ENCODE measurements around the gene GALNT3. TPM values are rescaled to one million over a fixed set of nuclear protein-coding genes. Genes with fewer than 3 reads are reported as not detected.

GALNT3 gene
- total RNA-seq, 1 experiment from 2014 or later = 0.10 TPM

GRCh38 chr2:165839610-165840009 lies 45.6 kb upstream of the GALNT3 start:
- Histone ChIP-seq H3K27me3 (ENCODE audit: control insufficient read depth, insufficient read depth, low read length) (no peaks in the 10 kb centered on the region), H3K36me3 (ENCODE audit: control insufficient read depth, insufficient read depth, low read length) (no peaks in the 10 kb centered on the region), H3K4me1 (ENCODE audit: control insufficient read depth, insufficient read depth, low read length) (no peaks in the 10 kb centered on the region), H3K27ac (ENCODE audit: low read length) (no peak overlapping the region), H3K4me3 (ENCODE audit: low read depth in 2 of 2, low read length in 2 of 2) (no peak overlapping the region), H3K9me3 (ENCODE audit: control insufficient read depth, insufficient read depth, low read depth, low read length) (no peaks in the 10 kb centered on the region)
- BruUV-seq (replicated peaks) = no TSS peak
- ATAC-seq (no peak), DNase-seq (ENCODE audit: low read depth, low spot score) (no peak)
- ChIA-PET CTCF (no interaction called here), POLR2A (no interaction called here)
- in situ Hi-C loops (cut with HindIII; ENCODE audit: low pct_unique_long_range_greater_than_20kb, low sequenced_read_pairs) = no loop called here
- TF ChIP-seq TCF7L2 (IDR thresholded peaks at IDR 0.05; ENCODE audit: low read depth, low read length) = no peak
- no peak for TF ChIP-seq REST (IDR thresholded peaks at IDR 0.05; ENCODE audit: insufficient read depth in 1 of 2, low read depth in 2 of 2, low read length in 1 of 2)
- TF ChIP-seq CTCF (IDR thresholded peaks at IDR 0.05) = no peak
- TF ChIP-seq SIN3A (IDR thresholded peaks at IDR 0.05; ENCODE audit: borderline replicate concordance, insufficient read depth, low read depth, low read length) = no peak
- no peak for TF ChIP-seq POLR2AphosphoS5 (IDR thresholded peaks at IDR 0.05; ENCODE audit: low read depth, low read length)
- intact Hi-C loops (cut with micrococcal nuclease; ENCODE audit: unreplicated experiment) = no loop called here

GRCh38 chr2:165837122-165837521 lies 43.1 kb upstream of the GALNT3 start:
- DNase-seq (ENCODE audit: low read depth, low spot score) (no peak), ATAC-seq (no peak)
- TF ChIP-seq POLR2AphosphoS5 (IDR thresholded peaks at IDR 0.05; ENCODE audit: low read depth, low read length) (no peak), SIN3A (IDR thresholded peaks at IDR 0.05; ENCODE audit: borderline replicate concordance, insufficient read depth, low read depth, low read length) (no peak), CTCF (IDR thresholded peaks at IDR 0.05) (no peak), TCF7L2 (IDR thresholded peaks at IDR 0.05; ENCODE audit: low read depth, low read length) (no peak), REST (IDR thresholded peaks at IDR 0.05; ENCODE audit: insufficient read depth in 1 of 2, low read depth in 2 of 2, low read length in 1 of 2) (no peak)
- POLR2A ChIA-PET = no interaction called here
- in situ Hi-C loops (cut with HindIII; ENCODE audit: low pct_unique_long_range_greater_than_20kb, low sequenced_read_pairs) (no loop called here), intact Hi-C loops (cut with micrococcal nuclease; ENCODE audit: unreplicated experiment) (no loop called here)
- no peaks in the 10 kb centered on the region for H3K27me3 ChIP-seq (ENCODE audit: control insufficient read depth, insufficient read depth, low read length)
- H3K4me1 ChIP-seq (ENCODE audit: control insufficient read depth, insufficient read depth, low read length) = no peaks in the 10 kb centered on the region
- CTCF ChIA-PET = no interaction called here
- H3K27ac ChIP-seq (ENCODE audit: low read length) = no peak overlapping the region
- H3K36me3 ChIP-seq (ENCODE audit: control insufficient read depth, insufficient read depth, low read length) = no peaks in the 10 kb centered on the region
- no peak overlapping the region for H3K4me3 ChIP-seq (ENCODE audit: low read depth in 2 of 2, low read length in 2 of 2)
- no TSS peak for BruUV-seq (replicated peaks)
- H3K9me3 ChIP-seq (ENCODE audit: control insufficient read depth, insufficient read depth, low read depth, low read length) = no peaks in the 10 kb centered on the region

Measured in Panc1 (cell line).